Measurements from ENCODE around the gene LRRC36.

DNA sequence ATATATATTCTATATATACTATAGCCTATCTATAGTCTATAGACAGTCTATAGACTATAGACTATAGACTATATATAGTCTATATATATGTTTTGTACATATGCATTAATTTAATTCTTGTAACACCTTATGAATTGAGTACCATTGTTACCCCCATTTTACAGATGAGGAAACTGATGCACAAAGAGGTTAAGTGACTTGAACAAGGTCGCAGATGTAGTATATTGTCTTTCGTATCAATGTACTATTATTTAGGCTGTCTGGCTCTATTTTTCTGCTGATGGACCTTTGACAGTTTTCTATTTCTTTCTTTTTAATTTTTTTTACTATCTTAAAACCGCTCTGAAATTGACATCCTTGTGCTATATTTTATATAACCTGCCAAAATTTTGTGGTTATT, 14.6 kb downstream of the LRRC36 start:
- TF ChIP-seq, protein P1, sequence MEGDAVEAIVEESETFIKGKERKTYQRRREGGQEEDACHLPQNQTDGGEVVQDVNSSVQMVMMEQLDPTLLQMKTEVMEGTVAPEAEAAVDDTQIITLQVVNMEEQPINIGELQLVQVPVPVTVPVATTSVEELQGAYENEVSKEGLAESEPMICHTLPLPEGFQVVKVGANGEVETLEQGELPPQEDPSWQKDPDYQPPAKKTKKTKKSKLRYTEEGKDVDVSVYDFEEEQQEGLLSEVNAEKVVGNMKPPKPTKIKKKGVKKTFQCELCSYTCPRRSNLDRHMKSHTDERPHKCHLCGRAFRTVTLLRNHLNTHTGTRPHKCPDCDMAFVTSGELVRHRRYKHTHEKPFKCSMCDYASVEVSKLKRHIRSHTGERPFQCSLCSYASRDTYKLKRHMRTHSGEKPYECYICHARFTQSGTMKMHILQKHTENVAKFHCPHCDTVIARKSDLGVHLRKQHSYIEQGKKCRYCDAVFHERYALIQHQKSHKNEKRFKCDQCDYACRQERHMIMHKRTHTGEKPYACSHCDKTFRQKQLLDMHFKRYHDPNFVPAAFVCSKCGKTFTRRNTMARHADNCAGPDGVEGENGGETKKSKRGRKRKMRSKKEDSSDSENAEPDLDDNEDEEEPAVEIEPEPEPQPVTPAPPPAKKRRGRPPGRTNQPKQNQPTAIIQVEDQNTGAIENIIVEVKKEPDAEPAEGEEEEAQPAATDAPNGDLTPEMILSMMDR (IDR thresholded peaks at IDR 0.05), result no peak
- no peak for TF ChIP-seq POLR2A (IDR thresholded peaks at IDR 0.05)

Data from right lobe of liver (tissue), 4 donors.